H1 (cell line): ENCODE results near the gene EWSR1. TPM values are rescaled to one million over a fixed set of nuclear protein-coding genes. Genes with fewer than 3 reads are reported as not detected.

Source experiments
- CTCF ChIA-PET: fragments of 300-600 bp; sonication (Branson Sonifier 250); formaldehyde crosslinking; loops from one replicate; lab custom pipeline; 2021; ENCODE audit not compliant: partially characterized antibody; lab: Charles Lee
- POLR2A ChIA-PET: fragments of 300-600 bp; sonication (Branson Sonifier 250); formaldehyde crosslinking; loops from one replicate; lab custom pipeline; 2021; ENCODE audit warnings: inconsistent platforms; ENCODE audit not compliant: partially characterized antibody; lab: Charles Lee
- DNase-seq, 2 experiments: peaks; one replicate each; pipeline versions ENCODE4 v3.0.0 to v3.0.0-alpha.2; 2010 to 2022; ENCODE audit warnings: low spot score in 2 of 2, low read depth in 1 of 2, mixed read lengths in 1 of 2
- FAIRE-seq: peaks from 2 replicates; lab custom pipeline; 2011; peaks lifted over from hg19 to GRCh38; lab: Jason Lieb, UNC
- H2AFZ ChIP-seq: 2 replicates; pipeline ENCODE4 v1.8.1; 2012; ENCODE audit warnings: low read length, inconsistent platforms
- H2AK5ac ChIP-seq: 2 replicates; pipeline ENCODE4 v1.6.1; 2013; ENCODE audit warnings: low read depth, low read length
- H2BK120ac ChIP-seq: replicated peaks from 2 replicates; pipeline ENCODE3; 2013; ENCODE audit warnings: low read depth, low read length, inconsistent platforms
- H2BK12ac ChIP-seq: 2 replicates; pipeline ENCODE4 v1.6.1; 2013; ENCODE audit warnings: low read depth, low read length
- H2BK15ac ChIP-seq: 2 replicates; pipeline ENCODE4 v1.6.1; 2013; ENCODE audit warnings: low read length
- H2BK20ac ChIP-seq: 2 replicates; pipeline ENCODE4 v1.6.1; 2013; ENCODE audit warnings: low read length
- H2BK5ac ChIP-seq: 2 replicates; pipeline ENCODE4 v1.6.1; 2013; ENCODE audit warnings: low read depth, low read length
- H3K14ac ChIP-seq: 2 replicates; pipeline ENCODE4 v1.6.1; 2013; ENCODE audit warnings: inconsistent platforms; ENCODE audit not compliant: insufficient read length
- H3K18ac ChIP-seq: 2 replicates; pipeline ENCODE4 v1.6.1; 2013; ENCODE audit warnings: low read length; ENCODE audit errors: extremely low read depth
- H3K23ac ChIP-seq: 2 replicates; pipeline ENCODE4 v1.6.1; 2013; ENCODE audit warnings: inconsistent platforms; ENCODE audit not compliant: insufficient read length
- H3K23me2 ChIP-seq: 2 replicates; pipeline ENCODE4 v1.6.1; 2013; ENCODE audit warnings: low read depth, low read length
- H3K27ac ChIP-seq: 2 replicates; pipeline ENCODE4 v1.6.1; 2011; ENCODE audit warnings: low read depth, low read length, inconsistent platforms
- H3K27me3 ChIP-seq, 4 experiments: replicated peaks in 1 of 4; 1 replicate in 1 of 4; 2 replicates in 3 of 4; pipeline versions ENCODE4 v1.6.1 to v1.8.1; 2011 to 2013; ENCODE audit warnings: low read length in 3 of 4, mild to moderate bottlenecking in 3 of 4, inconsistent platforms in 2 of 4, mixed read lengths in 2 of 4, moderate library complexity in 1 of 4; ENCODE audit not compliant: control insufficient read depth in 3 of 4, insufficient read depth in 3 of 4; ENCODE audit errors: extremely low read depth in 1 of 4
- H3K36me3 ChIP-seq, 4 experiments: 2 replicates each; pipeline versions ENCODE4 v1.6.1 to v1.8.1; 2011 to 2013; ENCODE audit warnings: mild to moderate bottlenecking in 4 of 4, low read length in 3 of 4, moderate library complexity in 2 of 4, control low read depth in 1 of 4, inconsistent platforms in 1 of 4; ENCODE audit not compliant: insufficient read depth in 4 of 4, control insufficient read depth in 2 of 4
- H3K4ac ChIP-seq: replicated peaks from 2 replicates; pipeline ENCODE3; 2013; ENCODE audit warnings: low read length, low read depth, mixed read lengths, inconsistent platforms; ENCODE audit not compliant: insufficient read length
- H3K4me1 ChIP-seq, 4 experiments: replicated peaks in 1 of 4; 1 replicate in 1 of 4; 2 replicates in 3 of 4; pipeline versions ENCODE4 v1.6.1 to v1.8.1; 2011 to 2013; ENCODE audit warnings: low read length in 3 of 4, inconsistent platforms in 2 of 4, mixed read lengths in 1 of 4; ENCODE audit not compliant: insufficient read depth in 4 of 4, control insufficient read depth in 3 of 4
- H3K4me2 ChIP-seq, 2 experiments: 2 replicates each; pipeline versions ENCODE4 v1.6.1 to v1.8.1; 2011 to 2013; ENCODE audit warnings: low read depth in 2 of 2, low read length in 2 of 2, control low read depth in 1 of 2, inconsistent platforms in 1 of 2, mild to moderate bottlenecking in 1 of 2; ENCODE audit not compliant: insufficient read depth in 1 of 2
- H3K4me3 ChIP-seq, 4 experiments: fragments of 200-600, 300-600 bp in 1 of 4; sonication (generic), shearing (Covaris generic), sonication (Bioruptor Twin) in 1 of 4; 2 replicates each; pipeline versions ENCODE4 v1.5.1 to v1.8.1; 2011 to 2016; ENCODE audit warnings: low read length in 4 of 4, low read depth in 3 of 4, control low read depth in 2 of 4, inconsistent platforms in 2 of 4, mild to moderate bottlenecking in 2 of 4, mixed read lengths in 1 of 4, moderate library complexity in 1 of 4; ENCODE audit not compliant: insufficient read depth in 2 of 4; ENCODE audit errors: extremely low read depth in 1 of 4
- H3K56ac ChIP-seq: replicated peaks from 2 replicates; pipeline ENCODE3; 2013; ENCODE audit warnings: low read depth, mild to moderate bottlenecking, mixed read lengths, low read length, inconsistent platforms; ENCODE audit not compliant: insufficient read length
- H3K79me1 ChIP-seq: 2 replicates; pipeline ENCODE4 v1.6.1; 2013; ENCODE audit warnings: low read depth, low read length, control low read depth
- H3K79me2 ChIP-seq, 2 experiments: 2 replicates each; pipeline versions ENCODE4 v1.6.1 to v1.8.1; 2012 to 2013; ENCODE audit warnings: low read length in 2 of 2, mild to moderate bottlenecking in 2 of 2, inconsistent platforms in 1 of 2; ENCODE audit not compliant: insufficient read depth in 2 of 2, control insufficient read depth in 1 of 2
- H3K9ac ChIP-seq, 4 experiments: replicated peaks in 1 of 4; 1 replicate in 1 of 4; 2 replicates in 3 of 4; pipeline versions ENCODE4 v1.6.1 to v1.8.1; 2011 to 2013; ENCODE audit warnings: low read depth in 3 of 4, low read length in 3 of 4, control low read depth in 2 of 4, mild to moderate bottlenecking in 2 of 4, moderate library complexity in 2 of 4, inconsistent platforms in 1 of 4; ENCODE audit errors: extremely low read depth in 1 of 4
- H3K9me3 ChIP-seq, 2 experiments: 2 replicates each; pipeline versions ENCODE4 v1.6.1 to v1.8.1; 2012 to 2013; ENCODE audit warnings: mild to moderate bottlenecking in 2 of 2, moderate library complexity in 2 of 2, control low read depth in 1 of 2, inconsistent platforms in 1 of 2, low read depth in 1 of 2, low read length in 1 of 2, mixed read lengths in 1 of 2; ENCODE audit not compliant: insufficient read depth in 2 of 2
- H4K20me1 ChIP-seq, 2 experiments: replicated peaks in 1 of 2; 2 replicates each; pipeline versions ENCODE3 to v1.8.1; 2011 to 2013; ENCODE audit warnings: inconsistent platforms in 2 of 2, low read length in 2 of 2, mild to moderate bottlenecking in 1 of 2; ENCODE audit not compliant: insufficient read depth in 2 of 2, control insufficient read depth in 1 of 2
- H4K5ac ChIP-seq: 2 replicates; pipeline ENCODE4 v1.6.1; 2013; ENCODE audit warnings: low read length, low read depth, mixed read lengths, inconsistent platforms; ENCODE audit not compliant: insufficient read length
- H4K8ac ChIP-seq: 2 replicates; pipeline ENCODE4 v1.8.0; 2013; ENCODE audit warnings: mild to moderate bottlenecking, moderate library complexity, low read length, inconsistent platforms; ENCODE audit not compliant: insufficient read depth; ENCODE audit errors: extremely low read depth
- H4K91ac ChIP-seq: replicated peaks from 2 replicates; pipeline ENCODE3; 2013; ENCODE audit warnings: low read length, mixed read lengths, inconsistent platforms; ENCODE audit not compliant: insufficient read length
- FOSL1 ChIP-seq: IDR thresholded peaks from 2 replicates; pipeline ENCODE4 v1.6.1; 2011; ENCODE audit warnings: mild to moderate bottlenecking, low read depth, low read length, moderate library complexity; ENCODE audit not compliant: insufficient read depth
- SRF ChIP-seq: IDR thresholded peaks from 2 replicates; pipeline ENCODE4 v1.6.1; 2011; ENCODE audit warnings: mild to moderate bottlenecking, low read depth, low read length, moderate library complexity
- TAF7 ChIP-seq: optimal IDR thresholded peaks from 2 replicates; pipeline ENCODE3; 2011; ENCODE audit warnings: low read depth, mild to moderate bottlenecking, inconsistent platforms, low read length, moderate library complexity, borderline replicate concordance
- WGBS, 2 experiments: shearing (Covaris generic) in 1 of 2; methylation state at CpG; one replicate each; pipeline versions ENCODE4 v1.1.6 to v1.1.7; 2013 to 2015; ENCODE audit warnings: low lambda C conversion rate in 2 of 2, mixed read lengths in 2 of 2, inconsistent platforms in 1 of 2, low coverage in 1 of 2, missing lambda C conversion rate in 1 of 2; ENCODE audit not compliant: insufficient replicate concordance in 2 of 2, insufficient coverage in 1 of 2, insufficient read length in 1 of 2; ENCODE audit errors: extremely low coverage in 1 of 2, missing lambda C conversion rate in 1 of 2; 5-methylcytosine and 5-hydroxymethylcytosine counted together
- polyA plus RNA-seq, 7 experiments: library from polyadenylated mRNA; depleted of rRNA in 3 of 7; stranded (reverse) in 5 of 7; unstranded in 2 of 7; fragments of >200 nt in 5 of 7; fragments of 200-250 nt in 2 of 7; gene quantifications; 1 replicate in 5 of 7; 2 replicates in 1 of 7; 4 replicates in 1 of 7; pipeline versions ENCODE4 v1.2.1 to v1.2.3, GENCODE V29; 2011 to 2013; ENCODE audit warnings: missing spikeins in 2 of 7, mixed read lengths in 2 of 7
- total RNA-seq: library from RNA; stranded (reverse); fragmentation: NEBNext Ultra II Directional; extraction: Animal tissue kit (Norgen Biotek cat#: 25700); gene quantifications from 2 replicates; pipeline ENCODE4 v1.2.1, GENCODE V29; 2021

The EWSR1 gene
- total and polyA plus RNA-seq, 2 of the 8 experiments (the other 6 are each of a cell fraction or from before 2014, with no cell fraction given) = 387 to 930 TPM

GRCh38 chr22:29312218-29313125 is 44.4 kb downstream of the EWSR1 start:
- no peak overlapping the region for H3K56ac ChIP-seq
- H3K23ac ChIP-seq = no peak overlapping the region
- POLR2A ChIA-PET = interaction anchor here (0.7 to 4.4 kb wide), 11 partner anchors 10 to 241 kb away, joined by 3 to 44 read pairs (median 4); partner anchors contain the start of genes EWSR1, NEFH, RHBDD3 and THOC5
- H3K14ac ChIP-seq = no peak overlapping the region
- no peak overlapping the region for H4K91ac ChIP-seq
- H2BK5ac ChIP-seq = no peak overlapping the region
- no peak overlapping the region for H3K27ac ChIP-seq
- H2BK20ac ChIP-seq = no peak overlapping the region
- no peak overlapping the region for H2AFZ ChIP-seq
- no peak overlapping the region for H2AK5ac ChIP-seq
- TF ChIP-seq FOSL1 = no peak
- TF ChIP-seq TAF7 = no peak
- TF ChIP-seq SRF = no peak
- H4K20me1 ChIP-seq = peaks cover 6 to 13% of the 10 kb centered on the region in 2 experiments
- no peak overlapping the region for H3K4ac ChIP-seq
- peaks cover 7 to 8% of the 10 kb centered on the region in 2 experiments; a peak in 3 of 4 replicates for H3K9me3 ChIP-seq
- H4K5ac ChIP-seq = no peak overlapping the region
- no peak overlapping the region for H2BK15ac ChIP-seq
- peak in 1 of 2 experiments; percentile 46 for DNase-seq
- H3K79me1 ChIP-seq = no peaks in the 10 kb centered on the region
- H3K4me1 ChIP-seq = peaks cover 0 to 16% (median 10%) of the 10 kb centered on the region in 4 experiments; a peak in 6 of 7 replicates
- 94% methylated on average over 24 of the region's 25 CpGs; no CpG with 5 or more reads in 1 of the 2 experiments for WGBS, 2 experiments
- CTCF ChIA-PET = interaction anchor here (0.6 to 4.1 kb wide), 25 partner anchors 8 to 247 kb away, joined by 3 to 41 read pairs (median 4); no protein-coding TSS in a partner anchor
- peaks cover 29 to 50% (median 43%) of the 10 kb centered on the region in 4 experiments for H3K27me3 ChIP-seq
- no peak overlapping the region for H3K18ac ChIP-seq
- H3K9ac ChIP-seq = no peak overlapping the region; a peak in 1 of 7 replicates
- peaks cover 8% of the 10 kb centered on the region; the same call in 1 of the 2 replicates for H3K23me2 ChIP-seq
- no peak overlapping the region for H2BK120ac ChIP-seq
- FAIRE-seq = no peak
- no peak overlapping the region for H2BK12ac ChIP-seq
- H3K4me2 ChIP-seq = no peak overlapping the region
- H3K79me2 ChIP-seq = no peaks in the 10 kb centered on the region
- H3K36me3 ChIP-seq = peaks cover 0 to 12% (median 0%) of the 10 kb centered on the region in 4 experiments; a peak in 1 of 8 replicates
- no peak overlapping the region for H4K8ac ChIP-seq
- H3K4me3 ChIP-seq = no peak overlapping the region
